SK-N-MC (cell line): Measurements from ENCODE around the gene CFAP74.

Experiments used
- EZH2 ChIP-seq: fragments of 200-600 bp; sonication (generic); IDR thresholded peaks from one replicate; pipeline ENCODE4 v1.6.1; 2017; ENCODE audit warnings: antibody characterized with exemption
- POLR2AphosphoS5 ChIP-seq: IDR thresholded peaks from 2 replicates; pipeline ENCODE4 v1.6.1; 2012; ENCODE audit warnings: mild to moderate bottlenecking, low read depth, low read length, borderline replicate concordance

- TF ChIP-seq POLR2AphosphoS5 (no peak), EZH2 (no peak)
These were observed 76.5 kb downstream of the CFAP74 start for GRCh38 chr1:1926886-1927660.
